HUES6 (cell line): ENCODE data around the gene GLTP.

Source experiments
- H3K27ac ChIP-seq: 2 replicates; pipeline ENCODE4 v1.7.0; 2013; ENCODE audit warnings: low read depth, mild to moderate bottlenecking, low read length, inconsistent platforms
- H3K27me3 ChIP-seq: 2 replicates; pipeline ENCODE4 v1.6.1; 2013; ENCODE audit warnings: low read length; ENCODE audit not compliant: control insufficient read depth, insufficient read depth
- H3K36me3 ChIP-seq: 2 replicates; pipeline ENCODE4 v1.6.1; 2013; ENCODE audit warnings: low read length; ENCODE audit not compliant: control insufficient read depth, insufficient read depth
- H3K4me1 ChIP-seq: 2 replicates; pipeline ENCODE4 v1.6.1; 2013; ENCODE audit warnings: low read length; ENCODE audit not compliant: control insufficient read depth, insufficient read depth
- H3K4me3 ChIP-seq: 2 replicates; pipeline ENCODE4 v1.5.1; 2013; ENCODE audit warnings: low read depth, low read length
- H3K9ac ChIP-seq: one replicate; pipeline ENCODE4 v1.6.1; 2013; ENCODE audit warnings: mild to moderate bottlenecking, low read length
- H3K9me3 ChIP-seq: 2 replicates; pipeline ENCODE4 v1.6.1; 2013; ENCODE audit warnings: low read depth, low read length; ENCODE audit not compliant: control insufficient read depth, insufficient read depth

GLTP gene

GRCh38 chr12:109829667-109830066, 50.7 kb downstream of the GLTP start:
- Histone ChIP-seq H3K36me3 (no peaks in the 10 kb centered on the region), H3K4me1 (peaks cover 13% of the 10 kb centered on the region), H3K9me3 (no peaks in the 10 kb centered on the region), H3K27ac (no peak overlapping the region), H3K4me3 (no peak overlapping the region), H3K9ac (no peak overlapping the region), H3K27me3 (no peaks in the 10 kb centered on the region)

- Histone ChIP-seq H3K9me3 (no peaks in the 10 kb centered on the region), H3K36me3 (no peaks in the 10 kb centered on the region), H3K27me3 (no peaks in the 10 kb centered on the region), H3K27ac (no peak overlapping the region), H3K4me1 (peaks cover 13% of the 10 kb centered on the region), H3K9ac (no peak overlapping the region), H3K4me3 (no peak overlapping the region)
Measured at GRCh38 chr12:109828754-109829511, 51.4 kb downstream of the GLTP start.

GRCh38 chr12:109827566-109828550, 52.5 kb downstream of the GLTP start:
- Histone ChIP-seq H3K27me3 (no peaks in the 10 kb centered on the region), H3K9me3 (no peaks in the 10 kb centered on the region), H3K4me3 (no peak overlapping the region), H3K9ac (no peak overlapping the region), H3K27ac (no peak overlapping the region), H3K36me3 (no peaks in the 10 kb centered on the region), H3K4me1 (peaks cover 16% of the 10 kb centered on the region)

- no peaks in the 10 kb centered on the region for H3K9me3 ChIP-seq
- H3K27me3 ChIP-seq: no peaks in the 10 kb centered on the region
- H3K27ac ChIP-seq: no peak overlapping the region
- no peak overlapping the region for H3K9ac ChIP-seq
- no peaks in the 10 kb centered on the region for H3K36me3 ChIP-seq
- no peak overlapping the region for H3K4me3 ChIP-seq
- peaks cover 19% of the 10 kb centered on the region for H3K4me1 ChIP-seq
Measured at GRCh38 chr12:109827080-109827479, 53.3 kb downstream of the GLTP start.

- no peaks in the 10 kb centered on the region for H3K9me3 ChIP-seq
- no peak overlapping the region for H3K4me3 ChIP-seq
- no peaks in the 10 kb centered on the region for H3K36me3 ChIP-seq
- H3K27me3 ChIP-seq: no peaks in the 10 kb centered on the region
- no peak overlapping the region for H3K27ac ChIP-seq
- no peak overlapping the region for H3K9ac ChIP-seq
- peaks cover 12% of the 10 kb centered on the region for H3K4me1 ChIP-seq
Measured at GRCh38 chr12:109824731-109825130, 55.6 kb downstream of the GLTP start.

- no peak overlapping the region for H3K27ac ChIP-seq
- no peak overlapping the region for H3K4me3 ChIP-seq
- no peaks in the 10 kb centered on the region for H3K27me3 ChIP-seq
- H3K4me1 ChIP-seq: peaks cover 12% of the 10 kb centered on the region
- no peaks in the 10 kb centered on the region for H3K36me3 ChIP-seq
- H3K9me3 ChIP-seq: no peaks in the 10 kb centered on the region
- no peak overlapping the region for H3K9ac ChIP-seq
Measured at GRCh38 chr12:109822951-109823411, 57.4 kb downstream of the GLTP start.

- no peaks in the 10 kb centered on the region for H3K27me3 ChIP-seq
Measured at GRCh38 chr12:109822416-109822815, 57.9 kb downstream of the GLTP start.

GRCh38 chr12:109821968-109822367, 58.4 kb downstream of the GLTP start:
- H3K9ac ChIP-seq: no peak overlapping the region
- H3K27ac ChIP-seq: no peak overlapping the region
- peaks cover 12% of the 10 kb centered on the region for H3K4me1 ChIP-seq

More at GRCh38 chr12:109822416-109822815, 57.9 kb downstream of the GLTP start:
- Histone ChIP-seq H3K27ac (no peak overlapping the region), H3K4me3 (no peak overlapping the region), H3K36me3 (no peaks in the 10 kb centered on the region), H3K9ac (no peak overlapping the region), H3K9me3 (no peaks in the 10 kb centered on the region), H3K4me1 (peaks cover 12% of the 10 kb centered on the region)

GRCh38 chr12:109820816-109821381, 59.4 kb downstream of the GLTP start:
- Histone ChIP-seq H3K27ac (no peak overlapping the region; the same call in 1 of the 2 replicates), H3K36me3 (no peaks in the 10 kb centered on the region), H3K27me3 (no peaks in the 10 kb centered on the region), H3K9me3 (no peaks in the 10 kb centered on the region), H3K4me1 (peaks cover 12% of the 10 kb centered on the region), H3K4me3 (no peak overlapping the region), H3K9ac (no peak overlapping the region)

More at GRCh38 chr12:109821968-109822367, 58.4 kb downstream of the GLTP start:
- Histone ChIP-seq H3K36me3 (no peaks in the 10 kb centered on the region), H3K27me3 (no peaks in the 10 kb centered on the region), H3K9me3 (no peaks in the 10 kb centered on the region), H3K4me3 (no peak overlapping the region)

GRCh38 chr12:109818905-109819500, 61.3 kb downstream of the GLTP start:
- Histone ChIP-seq H3K4me1 (peaks cover 12% of the 10 kb centered on the region), H3K27ac (no peak overlapping the region), H3K9me3 (no peaks in the 10 kb centered on the region), H3K27me3 (no peaks in the 10 kb centered on the region), H3K9ac (no peak overlapping the region), H3K36me3 (peaks cover 4% of the 10 kb centered on the region), H3K4me3 (no peak overlapping the region)
